GM19467 (cell line): ENCODE data around the gene PAAF1.

Experiments used
- ATAC-seq: cut with Tn5 transposase; IDR thresholded peaks from one replicate; pipeline ENCODE4 v1.9.1; 2021; ENCODE audit warnings: mild to moderate bottlenecking, moderate library complexity; ENCODE audit not compliant: unreplicated experiment

The PAAF1 gene

DNA sequence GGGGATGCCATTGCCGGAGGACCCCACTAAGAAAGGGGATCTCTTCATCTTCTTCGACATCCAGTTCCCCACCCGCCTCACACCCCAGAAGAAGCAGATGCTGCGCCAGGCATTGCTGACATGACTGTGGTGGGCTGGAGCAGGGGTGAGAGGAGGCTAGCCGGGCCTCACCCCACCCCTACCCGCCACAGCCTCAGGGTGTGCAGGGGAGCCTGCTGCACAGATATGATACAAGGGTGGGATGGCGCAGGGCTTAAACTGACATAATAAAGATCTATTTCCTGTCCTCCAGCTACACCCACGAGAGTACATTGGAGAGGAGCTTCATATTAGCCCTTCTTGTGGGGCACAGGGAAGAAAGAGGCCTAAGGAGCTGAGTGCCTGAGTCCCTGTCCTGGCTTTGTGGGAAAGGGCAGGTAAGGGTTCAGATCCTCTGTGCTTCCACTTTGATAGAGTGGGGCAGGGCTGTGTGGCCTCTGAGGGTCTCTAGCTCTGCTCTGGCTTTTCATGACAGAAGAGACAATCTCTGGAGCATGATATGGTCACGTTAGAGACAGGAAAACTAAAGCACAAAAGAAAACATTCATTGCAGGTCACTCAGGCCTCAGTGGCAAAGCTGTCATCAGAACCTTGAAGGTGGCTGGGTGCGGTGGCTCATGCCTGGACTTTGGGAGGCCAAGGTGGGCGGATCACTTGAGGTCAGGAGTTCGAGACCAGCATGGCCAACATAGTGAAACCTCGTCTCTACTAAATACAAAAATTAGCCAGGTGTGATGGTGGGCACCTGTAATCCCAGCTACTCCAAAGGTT is 93.4 kb downstream of the PAAF1 start:
- no peak for ATAC-seq

GRCh38 chr11:73971175-73971719 is 94.4 kb downstream of the PAAF1 start:
- no peak for ATAC-seq

GRCh38 chr11:73972187-73972586 is 95.4 kb downstream of the PAAF1 start:
- ATAC-seq: no peak

DNA sequence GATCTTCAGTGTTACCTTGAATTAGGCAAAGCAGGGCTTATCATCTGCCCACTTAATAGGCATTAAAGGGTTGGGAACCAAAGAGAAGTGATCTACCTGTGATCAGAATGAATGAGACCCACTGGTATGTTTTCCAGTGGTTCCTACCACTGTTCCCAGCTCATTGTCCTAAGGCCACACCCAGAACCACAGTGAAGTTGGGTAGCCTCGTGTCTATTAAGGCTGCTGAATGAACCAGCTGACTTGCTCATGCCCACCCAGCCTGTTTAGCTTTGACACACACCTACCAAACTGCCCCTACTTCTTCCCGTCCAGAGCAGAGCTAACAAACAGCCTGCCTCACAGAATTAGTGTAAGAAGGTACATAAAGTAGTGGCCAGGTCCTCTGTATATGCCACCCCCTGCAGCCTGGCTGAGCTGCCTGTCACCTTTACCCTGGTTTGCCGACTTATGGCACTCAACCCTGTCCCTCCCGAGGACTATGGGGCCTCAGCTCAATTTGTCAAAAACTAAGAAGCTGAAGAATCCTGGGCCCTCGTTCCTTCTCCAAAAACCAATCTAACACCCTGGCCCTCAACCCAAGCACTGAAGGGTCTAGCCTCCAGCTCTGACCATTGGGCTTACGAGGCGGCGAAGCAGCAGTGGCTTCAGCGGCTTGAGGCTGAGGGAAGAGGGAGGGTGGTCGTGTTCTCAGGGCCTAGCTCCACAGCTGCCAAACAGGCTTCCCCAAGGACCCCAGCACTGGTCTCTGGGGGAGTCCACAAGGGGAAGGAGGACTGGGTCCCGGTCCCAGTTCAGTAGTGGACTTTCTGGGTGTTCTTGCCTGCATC is 96.0 kb downstream of the PAAF1 start:
- ATAC-seq: no peak

GRCh38 chr11:73974604-73975478 is 98.0 kb downstream of the PAAF1 start:
- ATAC-seq: no peak

GRCh38 chr11:73975479-73975757 is 98.6 kb downstream of the PAAF1 start:
- ATAC-seq: no peak

GRCh38 chr11:73976451-73977151 is 99.8 kb downstream of the PAAF1 start:
- no peak for ATAC-seq

DNA sequence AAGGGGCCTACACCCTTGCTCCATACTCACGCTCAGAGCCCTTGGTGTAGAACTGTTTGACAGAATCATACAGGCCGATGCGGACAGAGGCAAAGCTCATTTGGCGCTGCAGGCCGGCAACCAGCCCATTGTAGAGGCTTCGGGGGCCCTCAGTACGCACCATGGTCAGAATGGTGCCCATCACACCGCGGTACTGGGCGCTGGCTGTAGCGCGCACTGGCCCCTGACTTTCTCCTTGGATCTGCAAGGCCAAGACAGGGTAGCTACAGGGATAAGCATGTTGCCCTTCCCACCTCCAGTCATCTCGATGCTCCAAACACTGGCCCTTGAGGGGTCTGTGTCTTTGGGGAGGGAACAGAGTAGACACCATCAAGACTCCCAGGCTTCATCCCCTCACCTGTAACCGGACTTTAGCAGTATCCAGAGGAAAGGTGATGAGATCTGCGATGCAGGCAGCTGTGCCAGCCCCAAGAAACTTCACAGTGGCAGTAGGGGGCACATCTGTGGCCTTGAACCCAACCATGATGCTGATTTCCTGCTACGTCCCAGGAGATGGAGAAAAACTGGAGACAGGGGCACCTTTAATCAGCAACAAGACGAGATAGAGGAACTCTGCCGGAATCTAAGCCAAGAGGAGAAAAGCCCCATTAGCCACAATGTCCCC is 101.2 kb downstream of the PAAF1 start:
- ATAC-seq: no peak

DNA sequence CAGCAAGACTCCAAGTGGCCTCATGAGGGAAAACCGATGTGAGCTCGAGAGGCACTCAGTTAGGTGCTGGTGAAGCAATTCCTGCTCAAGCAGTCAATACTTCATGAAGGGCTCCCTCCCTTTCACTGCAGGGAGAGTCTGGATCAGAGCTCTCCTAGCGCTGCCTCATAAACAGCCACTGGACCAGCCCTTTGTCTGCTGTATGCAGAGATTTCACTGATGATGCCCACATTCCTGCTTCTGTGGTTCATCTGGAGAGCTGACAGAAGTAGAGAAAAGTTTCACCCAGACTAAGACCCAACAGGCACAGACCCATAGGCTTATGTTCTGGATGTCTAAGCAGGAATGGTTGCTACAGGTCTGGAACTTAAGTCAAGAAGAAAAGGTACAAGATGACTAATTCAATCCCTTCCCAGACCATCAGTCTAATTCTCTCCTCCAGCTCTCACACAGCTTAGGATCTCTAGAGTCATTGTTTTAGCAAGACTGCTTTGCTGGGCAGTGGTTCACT is 101.8 kb downstream of the PAAF1 start:
- no peak for ATAC-seq

- ATAC-seq: peak; percentile 46
Measured at GRCh38 chr11:73980001-73980961, 103.5 kb downstream of the PAAF1 start.
